ENCODE measurements around the gene PLCH2. TPM values are rescaled to one million over a fixed set of nuclear protein-coding genes. Genes with fewer than 3 reads are reported as not detected.

The PLCH2 gene
- total RNA-seq, 2 donors from 2014 or later, result 5.7 to 27.4 TPM

GRCh38 chr1:2533365-2533764, 57.3 kb downstream of the PLCH2 start:
- Histone ChIP-seq H3K4me1 (peaks cover 31% of the 10 kb centered on the region), H3K36me3 (replicated peaks in 1 of 2; ENCODE audit: insufficient read depth in 1 of 2, low read depth in 2 of 2) (no peaks in the 10 kb centered on the region), H3K27ac (no peak overlapping the region), H3K9me3 (no peaks in the 10 kb centered on the region), H3K4me3 (no peak overlapping the region), H3K27me3 (no peaks in the 10 kb centered on the region)
- no peak for DNase-seq
- TF ChIP-seq POLR2A (IDR thresholded peaks at IDR 0.05), result no peak
- TF ChIP-seq, protein P1, sequence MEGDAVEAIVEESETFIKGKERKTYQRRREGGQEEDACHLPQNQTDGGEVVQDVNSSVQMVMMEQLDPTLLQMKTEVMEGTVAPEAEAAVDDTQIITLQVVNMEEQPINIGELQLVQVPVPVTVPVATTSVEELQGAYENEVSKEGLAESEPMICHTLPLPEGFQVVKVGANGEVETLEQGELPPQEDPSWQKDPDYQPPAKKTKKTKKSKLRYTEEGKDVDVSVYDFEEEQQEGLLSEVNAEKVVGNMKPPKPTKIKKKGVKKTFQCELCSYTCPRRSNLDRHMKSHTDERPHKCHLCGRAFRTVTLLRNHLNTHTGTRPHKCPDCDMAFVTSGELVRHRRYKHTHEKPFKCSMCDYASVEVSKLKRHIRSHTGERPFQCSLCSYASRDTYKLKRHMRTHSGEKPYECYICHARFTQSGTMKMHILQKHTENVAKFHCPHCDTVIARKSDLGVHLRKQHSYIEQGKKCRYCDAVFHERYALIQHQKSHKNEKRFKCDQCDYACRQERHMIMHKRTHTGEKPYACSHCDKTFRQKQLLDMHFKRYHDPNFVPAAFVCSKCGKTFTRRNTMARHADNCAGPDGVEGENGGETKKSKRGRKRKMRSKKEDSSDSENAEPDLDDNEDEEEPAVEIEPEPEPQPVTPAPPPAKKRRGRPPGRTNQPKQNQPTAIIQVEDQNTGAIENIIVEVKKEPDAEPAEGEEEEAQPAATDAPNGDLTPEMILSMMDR (IDR thresholded peaks at IDR 0.05), result no peak
- no peak for ATAC-seq
- intact Hi-C loops (cut with DNase I), result loop anchor here (10.0 kb wide), 1 partner anchor 51 kb away; the partner anchor contains the start of gene PRXL2B
- WGBS, 2 donors, result 82 to 83% methylated on average over 11 of the region's 11 CpGs

- Histone ChIP-seq H3K27me3 (no peaks in the 10 kb centered on the region), H3K36me3 (replicated peaks in 1 of 2; ENCODE audit: insufficient read depth in 1 of 2, low read depth in 2 of 2) (no peaks in the 10 kb centered on the region), H3K27ac (no peak overlapping the region), H3K4me1 (peaks cover 22% of the 10 kb centered on the region), H3K4me3 (no peak overlapping the region), H3K9me3 (no peaks in the 10 kb centered on the region)
- ATAC-seq (no peak), DNase-seq (no peak)
- 47 to 48% methylated on average over 3 to 7 of the region's 7 CpGs for WGBS, 2 donors
- TF ChIP-seq, protein P1 (IDR thresholded peaks at IDR 0.05), result no peak
- TF ChIP-seq POLR2A (IDR thresholded peaks at IDR 0.05), result no peak
- intact Hi-C loops (cut with DNase I), result loop anchor here (10.0 kb wide), 1 partner anchor 50 kb away; the partner anchor contains the start of gene PRXL2B
Measured at GRCh38 chr1:2534315-2534686, 58.2 kb downstream of the PLCH2 start.

DNA sequence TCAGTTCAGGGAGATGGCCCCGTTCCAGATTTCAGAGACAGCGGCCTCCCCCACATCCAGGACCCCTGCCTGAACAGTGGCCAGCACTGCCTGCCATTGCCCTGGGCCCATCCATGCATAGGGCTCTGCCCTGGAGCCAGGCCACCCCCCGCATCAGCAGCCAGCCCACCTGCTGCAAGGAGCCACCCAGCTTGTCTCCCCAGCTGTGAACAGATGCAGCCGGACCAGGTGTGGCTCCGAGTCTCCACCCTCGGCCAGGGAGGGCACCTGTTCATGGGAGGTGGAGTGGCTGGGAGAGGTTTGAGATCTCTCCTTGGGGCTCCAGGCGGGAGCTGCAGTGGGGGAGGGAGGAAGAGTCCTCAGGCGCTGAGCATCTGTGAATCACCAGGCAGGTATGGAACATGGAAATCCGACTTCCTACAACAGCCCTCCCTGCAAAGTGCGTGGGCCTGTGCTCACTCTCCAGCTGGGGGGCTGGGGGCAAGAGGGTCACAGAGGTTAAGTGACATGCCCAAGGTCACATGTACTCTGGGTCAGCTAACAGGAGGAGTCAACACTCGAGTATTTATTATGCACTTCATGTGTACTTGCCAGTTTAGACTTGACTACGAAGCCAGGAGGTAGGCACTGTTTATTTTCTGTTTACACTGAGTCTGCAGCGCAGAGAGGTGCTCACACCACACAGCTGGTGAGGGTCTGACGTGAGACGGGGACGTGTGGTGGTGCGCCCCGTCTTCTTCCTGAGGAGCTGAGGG, 58.8 kb downstream of the PLCH2 start:
- H3K36me3 ChIP-seq (replicated peaks in 1 of 2; ENCODE audit: insufficient read depth in 1 of 2, low read depth in 2 of 2), result no peaks in the 10 kb centered on the region
- no peaks in the 10 kb centered on the region for H3K27me3 ChIP-seq
- intact Hi-C loops (cut with DNase I), result loop anchor here (5.0 to 10.0 kb wide), 2 partner anchors 50 to 118 kb away; partner anchors contain the start of gene PRXL2B
- H3K27ac ChIP-seq, result no peak overlapping the region
- TF ChIP-seq POLR2A (IDR thresholded peaks at IDR 0.05), result no peak
- TF ChIP-seq, protein P1 (IDR thresholded peaks at IDR 0.05), result no peak
- 46 to 53% methylated on average over 8 to 17 of the region's 18 CpGs for WGBS, 2 donors
- peaks cover 18% of the 10 kb centered on the region for H3K4me1 ChIP-seq
- DNase-seq (no peak), ATAC-seq (no peak)
- H3K4me3 ChIP-seq, result no peak overlapping the region
- H3K9me3 ChIP-seq, result no peaks in the 10 kb centered on the region

GRCh38 chr1:2535455-2535854, 59.4 kb downstream of the PLCH2 start:
- intact Hi-C loops (cut with DNase I), result loop anchor here (5.0 to 10.0 kb wide), 2 partner anchors 49 to 118 kb away; partner anchors contain the start of gene PRXL2B
- Histone ChIP-seq H3K27me3 (no peaks in the 10 kb centered on the region), H3K27ac (no peak overlapping the region), H3K36me3 (replicated peaks in 1 of 2; ENCODE audit: insufficient read depth in 1 of 2, low read depth in 2 of 2) (no peaks in the 10 kb centered on the region), H3K4me3 (no peak overlapping the region), H3K9me3 (no peaks in the 10 kb centered on the region), H3K4me1 (peaks cover 12% of the 10 kb centered on the region)
- no peak for ATAC-seq
- DNase-seq, result no peak
- TF ChIP-seq, protein P1 (IDR thresholded peaks at IDR 0.05), result no peak
- TF ChIP-seq POLR2A (IDR thresholded peaks at IDR 0.05), result no peak
- WGBS, 2 donors, result 32 to 40% methylated on average over 6 to 23 of the region's 27 CpGs

Data from body of pancreas (tissue), 4 donors.